GM12878 (cell line): ENCODE data around the gene ARPC1B. TPM values are rescaled to one million over a fixed set of nuclear protein-coding genes. Genes with fewer than 3 reads are reported as not detected.
A peak's percentile ranks its signal among the peaks of the same experiment; 100 is the strongest.

Source experiments
- ATAC-seq: fragments of 200-7000 bp; cut with Tn5 transposase; 3 replicates; pipeline ENCODE4 v1.9.1; 2020; ENCODE audit warnings: mild to moderate bottlenecking, moderate library complexity
- BruUV-seq: library from RNA; stranded (reverse); fragments of 400-500 nt; replicated peaks from 2 replicates; lab custom pipeline; 2021; lab: Mats Ljungman, UMichigan
- CTCF ChIA-PET: fragments of 300-600 bp; sonication (Branson Sonifier 250); formaldehyde crosslinking; extraction: SDS; loops from one replicate; lab custom pipeline; 2021; ENCODE audit warnings: inconsistent platforms; lab: Yijun Ruan, JAX
- POLR2A ChIA-PET: fragments of 350-600 bp; formaldehyde crosslinking; extraction: SDS; loops from one replicate; lab custom pipeline; 2021; ENCODE audit warnings: inconsistent platforms; lab: Charles Lee
- RAD21 ChIA-PET: fragments of 300-600 bp; sonication (Branson Sonifier 250); formaldehyde crosslinking; loops from one replicate; lab custom pipeline; 2023; ENCODE audit warnings: antibody characterized with exemption; ENCODE audit not compliant: unreplicated experiment; lab: Charles Lee
- SMC1A ChIA-PET: fragments of 300-600 bp; sonication (Branson Sonifier 250); formaldehyde crosslinking; loops from one replicate; lab custom pipeline; 2023; ENCODE audit not compliant: unreplicated experiment, uncharacterized antibody; lab: Charles Lee
- DNase-seq: peaks from one replicate; pipeline ENCODE4 v3.0.0-alpha.2; 2011; ENCODE audit warnings: low read depth, low spot score
- FAIRE-seq: peaks from 3 replicates; lab custom pipeline; 2011; peaks lifted over from hg19 to GRCh38; lab: Jason Lieb, UNC
- H2AFZ ChIP-seq: 2 replicates; pipeline ENCODE4 v1.6.0; 2011; ENCODE audit warnings: low read depth, low read length, control low read depth; ENCODE audit not compliant: control insufficient read depth
- H3K27ac ChIP-seq: 2 replicates; pipeline ENCODE4 v1.5.1; 2011; ENCODE audit warnings: control low read depth; ENCODE audit not compliant: control insufficient read depth, insufficient read depth
- H3K27me3 ChIP-seq, 2 experiments: replicated peaks in 1 of 2; 2 replicates each; pipeline versions ENCODE4 v1.6.0 to v1.6.1; 2011; ENCODE audit warnings: low read length in 1 of 2; ENCODE audit not compliant: control insufficient read depth in 2 of 2, insufficient read depth in 2 of 2
- H3K36me3 ChIP-seq, 2 experiments: 2 replicates each; pipeline ENCODE4 v1.5.1; 2011; ENCODE audit warnings: low read length in 1 of 2; ENCODE audit not compliant: control insufficient read depth in 2 of 2, insufficient read depth in 2 of 2
- H3K4me1 ChIP-seq: 2 replicates; pipeline ENCODE4 v1.6.1; 2011; ENCODE audit warnings: mild to moderate bottlenecking, low read length, moderate library complexity, mixed read lengths; ENCODE audit not compliant: control insufficient read depth, insufficient read depth
- H3K4me2 ChIP-seq: 2 replicates; pipeline ENCODE4 v1.6.0; 2011; ENCODE audit warnings: control low read depth; ENCODE audit not compliant: control insufficient read depth, insufficient read depth
- H3K4me3 ChIP-seq: fragments of 200-600 bp; sonication (generic); 2 replicates; pipeline ENCODE4 v1.5.1; 2016
- H3K79me2 ChIP-seq: 2 replicates; pipeline ENCODE4 v1.6.0; 2011; ENCODE audit warnings: low read length; ENCODE audit not compliant: control insufficient read depth, insufficient read depth
- H3K9ac ChIP-seq: 2 replicates; pipeline ENCODE4 v1.8.0; 2011; ENCODE audit warnings: low read length, control low read depth, mixed read lengths; ENCODE audit not compliant: control insufficient read depth, insufficient read depth
- H3K9me3 ChIP-seq: replicated peaks from 3 replicates; pipeline ENCODE4 v1.5.1; 2011; ENCODE audit warnings: mild to moderate bottlenecking, low read length; ENCODE audit not compliant: control insufficient read depth, insufficient read depth
- H4K20me1 ChIP-seq: 2 replicates; pipeline ENCODE4 v1.6.0; 2011; ENCODE audit not compliant: control insufficient read depth, insufficient read depth
- CHD4 ChIP-seq: fragments of 200-600 bp; sonication (generic); IDR thresholded peaks from 2 replicates; pipeline ENCODE4 v1.6.1; 2016; ENCODE audit warnings: mild to moderate bottlenecking
- FOXM1 ChIP-seq: IDR thresholded peaks from 2 replicates; pipeline ENCODE4 v1.6.1; 2012; ENCODE audit warnings: low read depth, mild to moderate bottlenecking, inconsistent platforms, low read length, moderate library complexity
- MTA3 ChIP-seq: IDR thresholded peaks from 2 replicates; pipeline ENCODE4 v1.6.1; 2012; ENCODE audit warnings: low read length, inconsistent platforms, borderline replicate concordance
- NFXL1 ChIP-seq: fragments of 450-650 bp; IDR thresholded peaks from 2 replicates; pipeline ENCODE4 v1.6.1; 2017; ENCODE audit warnings: antibody characterized with exemption, mild to moderate bottlenecking, borderline replicate concordance
- POLR2A ChIP-seq: IDR thresholded peaks from 2 replicates; pipeline ENCODE4 v1.6.1; 2011; ENCODE audit warnings: low read depth, mild to moderate bottlenecking, low read length
- POLR2AphosphoS5 ChIP-seq: IDR thresholded peaks from 2 replicates; pipeline ENCODE4 v1.6.1; 2011; ENCODE audit warnings: mild to moderate bottlenecking, low read length, inconsistent platforms
- RAD51 ChIP-seq: fragments of 450-650 bp; IDR thresholded peaks from 2 replicates; pipeline ENCODE4 v1.6.1; 2016; ENCODE audit warnings: moderate library complexity, mild to moderate bottlenecking, inconsistent platforms
- SMARCA5 ChIP-seq: fragments of 450-650 bp; IDR thresholded peaks from 2 replicates; pipeline ENCODE4 v1.6.1; 2017; ENCODE audit warnings: mild to moderate bottlenecking
- SMC3 ChIP-seq: IDR thresholded peaks from 2 replicates; pipeline ENCODE4 v1.6.1; 2011; ENCODE audit warnings: low read length, improper control_type of control experiment, borderline replicate concordance
- WGBS: methylation state at CpG from one replicate; pipeline ENCODE4 v1.1.6; 2016; ENCODE audit warnings: low lambda C conversion rate; ENCODE audit not compliant: insufficient replicate concordance, insufficient coverage; ENCODE audit errors: missing lambda C conversion rate; 5-methylcytosine and 5-hydroxymethylcytosine counted together
- in situ Hi-C: fragments of 300-500 bp; cut with MboI; formaldehyde crosslinking; loops from 9 replicates; pipeline ENCODE4 v1.14.3; 2018; ENCODE audit warnings: mixed read lengths
- intact Hi-C: fragments of 100-400 bp; cut with micrococcal nuclease; formaldehyde crosslinking; loops from one replicate; pipeline ENCODE4 v1.14.2; 2022; ENCODE audit not compliant: unreplicated experiment
- polyA plus RNA-seq, 11 experiments: library from polyadenylated mRNA; depleted of rRNA in 4 of 11; unstranded in 6 of 11; stranded (reverse) in 5 of 11; fragments of >200 nt; fragmentation: Nextera tagmentation in 4 of 11; fragmentation: Illumina TruSeq in 1 of 11; extraction: Ambion mirVana in 4 of 11; extraction: Trizol in 1 of 11; gene quantifications; 1 replicate in 1 of 11; 2 replicates in 10 of 11; pipeline versions ENCODE4 v1.2.1 to v1.2.3, GENCODE V29; 2011 to 2016; ENCODE audit warnings: inconsistent platforms in 2 of 11, missing spikeins in 2 of 11, low read depth in 1 of 11
- total RNA-seq, 4 experiments: library from RNA; depleted of rRNA in 3 of 4; stranded (reverse); fragments of >200 nt in 3 of 4; fragmentation: Illumina TruSeq in 1 of 4; extraction: Trizol in 1 of 4; gene quantifications; 2 replicates each; pipeline versions ENCODE4 v1.2.1 to v1.2.3, GENCODE V29; 2013 to 2021

The ARPC1B gene
- total and polyA plus RNA-seq, 10 of the 15 experiments (the other 5 are each of a cell fraction or from before 2014, with no cell fraction given) = 14.1 to 762 (median 387) TPM

DNA sequence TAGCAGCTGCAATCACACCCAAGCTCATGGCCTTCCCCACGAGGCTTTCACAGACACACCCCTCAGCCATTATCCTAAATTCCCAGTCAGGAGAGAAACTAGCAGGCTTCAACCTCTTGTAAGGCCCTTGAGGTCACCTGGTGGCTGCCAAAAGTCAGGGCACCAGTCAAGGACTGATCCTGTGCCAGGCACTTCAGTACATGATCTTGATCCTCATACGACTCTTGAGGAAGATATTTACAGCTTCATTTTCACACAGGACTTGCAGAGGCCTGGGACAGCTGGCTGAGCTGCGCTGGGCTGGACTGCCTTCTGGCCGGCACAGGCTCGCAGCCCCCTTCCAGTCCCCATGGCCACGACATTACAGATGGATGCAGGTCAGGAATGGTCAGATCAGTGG lies 25.1 kb downstream of the ARPC1B start:
- H3K27ac ChIP-seq = no peak overlapping the region
- H3K36me3 ChIP-seq = peaks cover 40 to 45% of the 10 kb centered on the region in 2 experiments
- ChIA-PET CTCF (interaction anchor here (1.2 to 2.8 kb wide), 2 partner anchors 34 to 86 kb away, joined by 3 to 9 read pairs; no protein-coding TSS in a partner anchor), POLR2A (interaction anchor here (0.6 to 1.9 kb wide), 2 partner anchors 8 to 71 kb away, joined by 3 to 5 read pairs; no protein-coding TSS in a partner anchor), RAD21 (no interaction called here), SMC1A (interaction anchor here (0.7 kb wide), 1 partner anchor 8 kb away, joined by 3 read pairs; no protein-coding TSS in a partner anchor)
- in situ Hi-C loops (no loop called here), intact Hi-C loops (no loop called here)
- DNase-seq (no peak), FAIRE-seq (no peak), ATAC-seq (no peak; the same call in 2 of the 3 replicates)
- no peaks in the 10 kb centered on the region for H3K27me3 ChIP-seq
- BruUV-seq = no TSS peak
- H2AFZ ChIP-seq = no peak overlapping the region
- H3K4me3 ChIP-seq = no peak overlapping the region
- no peaks in the 10 kb centered on the region for H4K20me1 ChIP-seq
- no peaks in the 10 kb centered on the region; the same call in 1 of the 2 replicates for H3K79me2 ChIP-seq
- H3K9me3 ChIP-seq = no peaks in the 10 kb centered on the region
- TF ChIP-seq FOXM1 = 0 out of 2 replicates have a peak, but pooled peaks have one; percentile 19
- TF ChIP-seq POLR2AphosphoS5 = peak; percentile 23; the same call in 1 of the 2 replicates
- TF ChIP-seq NFXL1 = no peak
- TF ChIP-seq CHD4 = no peak
- no peak for TF ChIP-seq RAD51
- TF ChIP-seq POLR2A = peak; percentile 14; the same call in 1 of the 2 replicates
- TF ChIP-seq SMC3 = no peak
- no peak for TF ChIP-seq SMARCA5
- TF ChIP-seq MTA3 = peak; percentile 57; the same call in 1 of the 2 replicates
- 65% methylated on average over 6 of the region's 6 CpGs for WGBS
- no peak overlapping the region for H3K4me2 ChIP-seq
- H3K9ac ChIP-seq = no peak overlapping the region
- no peaks in the 10 kb centered on the region for H3K4me1 ChIP-seq
